ENCODE data around the gene SLC7A9.
"Not testable (repeated sequence)": the region's sequence is repeated elsewhere in the genome, so short reads cannot be mapped to it uniquely, and the experiment has no call there.

The SLC7A9 gene

DNA sequence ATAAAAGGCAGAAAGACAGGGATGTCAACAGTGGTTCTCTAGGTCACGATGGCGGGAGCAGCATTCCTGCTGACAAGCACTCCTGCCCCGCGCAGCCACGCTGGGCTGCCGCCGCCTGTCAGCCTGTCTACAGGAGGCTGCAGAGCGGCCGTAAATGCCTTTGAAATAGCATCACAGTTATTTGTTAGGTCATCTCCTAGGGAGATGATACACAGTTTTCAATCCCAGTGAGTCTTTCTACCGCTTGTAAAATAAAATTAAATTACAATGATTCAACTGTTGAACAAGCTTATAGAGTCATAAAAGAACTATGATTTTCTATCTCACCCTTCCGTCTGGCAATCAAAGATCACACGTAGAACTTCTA, 7.3 kb upstream of the SLC7A9 start:
- no peak for TF ChIP-seq POLR2A (IDR thresholded peaks at IDR 0.05; ENCODE audit: low read depth, low read length)
- FAIRE-seq (peak; percentile 52), DNase-seq (ENCODE audit: insufficient read length, low spot score) (peak; percentile 91)

DNA sequence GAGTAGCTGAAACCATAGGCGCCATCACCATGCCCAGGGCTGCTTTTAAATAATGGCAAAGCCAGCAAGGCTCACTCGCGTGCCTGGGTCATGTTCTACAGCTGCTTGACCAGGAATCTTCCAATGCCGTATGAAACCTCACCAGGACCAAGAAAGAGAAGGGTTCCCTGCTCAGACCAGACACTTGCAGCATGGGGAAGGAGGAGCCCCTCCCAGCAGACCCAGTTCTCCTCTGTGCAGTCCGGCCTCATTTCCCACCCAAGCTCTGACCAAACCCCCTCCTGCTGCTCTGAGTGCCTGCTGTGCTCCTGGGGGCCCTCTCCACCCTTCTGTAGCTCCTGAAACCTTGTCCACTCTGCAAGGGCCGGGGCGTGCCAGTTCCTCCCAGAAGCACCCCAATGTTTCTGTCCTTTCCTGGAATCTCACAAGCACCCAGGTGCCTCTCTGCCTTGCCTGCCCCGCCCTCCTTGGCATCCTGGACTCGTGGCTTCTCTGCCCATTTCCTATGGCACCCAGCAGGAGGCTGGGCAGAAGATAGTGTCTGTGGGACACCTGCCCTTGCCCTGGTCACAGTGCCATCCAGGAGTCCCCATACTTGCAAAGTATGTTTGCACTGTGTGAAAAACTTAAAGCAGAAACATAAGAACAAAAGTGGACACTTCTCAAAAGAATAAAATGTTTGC, 6.8 kb upstream of the SLC7A9 start:
- TF ChIP-seq POLR2A (IDR thresholded peaks at IDR 0.05; ENCODE audit: low read depth, low read length), result no peak
- DNase-seq (ENCODE audit: insufficient read length, low spot score) (peak; percentile 52), FAIRE-seq (no peak)

DNA sequence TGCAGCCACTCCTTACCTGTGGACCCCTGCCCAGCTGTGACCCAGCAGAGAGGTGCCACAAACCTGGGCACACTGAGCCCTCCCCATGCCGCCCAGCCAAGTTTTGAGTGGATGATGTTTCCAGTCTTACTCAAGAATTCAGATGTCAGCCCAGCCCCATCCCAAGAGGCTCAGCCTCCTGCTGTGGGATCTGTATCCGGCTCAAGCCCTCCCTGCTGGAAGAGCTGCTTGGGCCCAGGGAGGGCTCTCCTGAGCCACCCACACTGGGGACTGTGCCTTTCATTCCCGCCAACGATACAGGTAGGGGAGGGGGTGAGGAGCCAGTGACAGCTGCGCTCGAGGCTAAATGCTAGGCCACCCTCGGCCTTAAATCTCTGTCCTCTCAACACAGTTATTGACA, 5.9 kb upstream of the SLC7A9 start:
- no peak for FAIRE-seq
- no peak for DNase-seq (ENCODE audit: insufficient read length, low spot score)
- no peak for TF ChIP-seq POLR2A (IDR thresholded peaks at IDR 0.05; ENCODE audit: low read depth, low read length)

DNA sequence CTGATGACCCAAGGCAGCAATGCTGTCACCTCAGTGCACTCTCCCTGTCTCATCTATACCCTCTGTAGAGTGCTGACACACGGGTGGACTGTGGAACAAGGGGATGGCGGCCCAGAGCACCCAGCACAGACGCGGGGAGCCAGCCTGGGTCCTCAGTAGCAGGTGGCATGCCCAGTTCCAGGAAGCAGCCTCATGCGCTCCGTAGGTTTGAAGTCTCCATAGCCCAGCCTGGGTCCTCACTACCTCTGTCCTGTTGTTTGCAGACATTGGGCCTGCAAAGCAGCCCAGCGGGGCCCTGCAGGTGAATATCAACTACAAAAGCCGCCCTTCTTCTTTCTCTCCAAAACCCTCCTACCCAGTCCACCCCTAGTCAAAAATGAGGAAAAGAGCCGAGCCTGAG, 5.0 kb upstream of the SLC7A9 start:
- no peak for FAIRE-seq
- no peak for TF ChIP-seq POLR2A (IDR thresholded peaks at IDR 0.05; ENCODE audit: low read depth, low read length)
- no peak for DNase-seq (ENCODE audit: insufficient read length, low spot score)

DNA sequence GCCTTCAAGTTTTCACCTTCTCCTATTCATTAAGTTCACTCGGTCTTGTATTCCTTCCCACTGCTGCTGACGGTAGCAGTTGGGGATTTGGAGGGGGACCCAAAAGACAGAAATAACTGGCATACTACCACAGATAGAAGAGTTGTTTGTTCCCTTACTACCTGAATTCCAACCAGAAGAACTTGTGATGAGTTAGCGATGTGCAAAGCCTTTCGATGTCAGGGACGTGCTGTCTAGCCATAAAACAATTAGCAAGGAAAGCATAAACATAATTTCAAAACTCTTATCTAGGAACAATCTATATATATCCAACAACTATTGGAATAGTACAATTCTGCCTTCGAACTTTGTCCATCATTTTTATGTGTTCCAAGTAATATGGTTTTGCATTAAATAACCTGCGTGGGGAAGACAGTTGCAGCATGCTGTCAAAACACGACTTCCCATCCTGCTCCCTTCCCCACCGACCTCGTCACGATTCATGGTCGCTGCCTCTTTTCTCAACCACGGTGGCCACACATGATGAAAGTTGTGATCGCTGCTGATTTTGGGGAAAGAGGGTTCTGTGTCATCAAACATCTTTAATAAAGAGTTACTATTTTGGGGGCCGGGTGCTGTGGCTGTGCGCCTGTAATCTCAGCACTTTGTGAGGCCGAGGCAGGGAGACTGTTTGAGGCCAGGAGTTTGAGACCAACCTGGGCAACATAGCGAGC, 3.8 kb upstream of the SLC7A9 start:
- no peak for TF ChIP-seq POLR2A (IDR thresholded peaks at IDR 0.05; ENCODE audit: low read depth, low read length)
- DNase-seq (ENCODE audit: insufficient read length, low spot score), result no peak
- no peak for FAIRE-seq

DNA sequence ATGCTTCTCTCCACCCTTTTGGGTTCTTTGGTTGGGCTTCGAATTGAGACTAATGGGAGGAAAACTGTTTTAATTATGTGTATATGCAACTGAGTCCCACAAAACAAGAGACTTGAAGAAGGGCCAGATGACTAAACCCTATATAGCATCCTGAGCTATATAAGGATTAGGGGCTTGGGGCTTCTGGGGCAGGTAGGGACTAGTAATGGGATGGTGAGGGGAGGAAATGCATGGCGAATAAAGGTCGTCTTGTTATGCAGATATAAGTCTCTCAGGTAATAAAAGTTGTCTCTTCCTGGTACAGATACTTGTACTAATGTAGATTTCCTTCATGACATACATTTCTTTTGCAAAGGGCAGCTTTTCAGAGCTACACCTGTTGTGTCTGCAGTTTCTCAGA, 2.8 kb upstream of the SLC7A9 start:
- no peak for TF ChIP-seq POLR2A (IDR thresholded peaks at IDR 0.05; ENCODE audit: low read depth, low read length)
- DNase-seq (ENCODE audit: insufficient read length, low spot score) (no peak), FAIRE-seq (no peak)

DNA sequence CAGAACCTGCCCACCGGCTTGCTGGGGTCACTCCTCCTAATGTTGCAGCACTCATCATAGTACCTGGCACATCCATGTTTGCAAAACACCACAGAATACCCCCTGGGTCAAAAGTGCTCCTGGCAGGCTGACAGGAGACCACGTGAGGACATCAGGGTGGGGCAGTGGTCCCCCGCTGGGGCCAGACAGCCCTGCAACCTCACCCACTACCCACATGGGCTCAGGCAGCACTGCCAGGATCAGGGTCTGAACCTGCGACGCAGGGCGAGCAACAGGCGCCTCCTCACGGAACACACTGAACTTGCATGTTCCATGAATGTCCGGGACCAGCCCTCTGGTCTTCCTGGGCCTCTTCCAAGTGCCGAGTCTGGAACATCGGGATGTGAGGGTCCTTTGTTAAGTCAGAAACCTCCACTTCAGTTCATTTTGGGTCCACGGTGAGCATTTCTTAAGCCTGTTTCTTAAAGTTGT, 1.4 kb upstream of the SLC7A9 start:
- no peak for FAIRE-seq
- TF ChIP-seq POLR2A (IDR thresholded peaks at IDR 0.05; ENCODE audit: low read depth, low read length), result no peak
- no peak for DNase-seq (ENCODE audit: insufficient read length, low spot score)

DNA sequence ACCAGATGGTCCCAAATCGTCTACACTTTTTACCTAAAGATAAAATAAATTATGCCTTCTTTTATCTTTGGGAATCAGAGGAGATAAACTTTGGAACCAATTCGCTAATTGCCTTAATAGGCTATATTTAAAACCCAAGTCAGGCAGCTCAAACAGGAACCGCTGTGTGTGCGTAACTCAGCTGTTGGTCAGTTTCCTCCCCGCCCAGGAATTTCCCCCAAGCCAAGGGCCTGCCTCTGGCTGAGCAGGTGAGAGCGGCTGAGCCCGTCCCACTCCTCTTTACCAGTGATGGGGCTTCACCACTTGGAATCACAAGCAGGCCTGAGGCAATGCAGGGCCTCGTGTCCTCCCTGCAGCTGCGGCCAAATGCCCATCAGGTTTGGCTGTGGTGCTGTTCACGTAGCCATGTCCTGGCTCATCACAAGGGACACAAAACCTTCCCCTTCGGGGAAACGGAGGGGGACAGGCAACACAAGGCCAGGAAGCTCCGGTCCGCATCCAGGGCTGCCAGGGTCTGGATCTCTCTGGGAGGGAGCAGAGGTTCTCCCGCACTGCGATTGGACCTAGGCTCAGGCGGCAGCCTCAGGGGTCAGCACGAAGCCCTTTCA, 503 bp upstream of the SLC7A9 start:
- FAIRE-seq, result no peak
- DNase-seq (ENCODE audit: insufficient read length, low spot score), result no peak
- TF ChIP-seq POLR2A (IDR thresholded peaks at IDR 0.05; ENCODE audit: low read depth, low read length), result no peak

DNA sequence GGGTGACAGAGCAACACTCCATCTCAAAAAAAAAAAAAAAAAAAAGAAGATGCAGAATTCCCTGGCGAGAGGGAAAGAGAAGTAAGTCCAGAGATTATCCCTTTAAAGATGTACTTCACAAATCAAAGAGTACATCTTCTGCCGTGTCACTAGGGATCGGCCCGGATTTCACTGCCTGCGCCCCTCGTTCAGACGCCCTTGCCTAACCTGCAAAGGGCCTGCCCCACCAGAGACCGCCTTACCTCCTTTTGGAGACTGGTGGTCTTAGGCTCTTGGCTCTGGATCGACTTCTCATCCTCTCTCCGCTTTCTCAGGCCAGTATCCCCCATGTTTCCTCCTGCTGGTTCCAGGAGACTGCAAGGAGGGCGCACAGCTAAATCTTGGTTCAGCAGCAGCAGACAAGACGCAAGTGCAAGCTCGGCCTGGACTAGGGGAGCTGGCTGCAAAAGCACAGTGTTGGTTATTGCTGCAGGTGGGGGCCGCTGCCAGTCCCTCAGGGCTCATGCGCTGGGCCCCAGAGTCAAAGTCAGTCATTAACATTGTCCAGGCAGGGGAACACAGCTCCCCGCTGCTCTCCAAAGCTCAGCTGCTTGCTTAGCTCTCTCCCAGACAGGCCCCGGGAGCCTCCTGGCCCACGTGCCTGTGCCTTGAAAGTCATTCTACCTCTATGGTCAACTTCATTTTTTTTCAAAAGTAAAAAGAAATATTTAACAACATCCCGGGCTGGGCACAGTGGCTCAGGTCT, 1.2 kb downstream of the SLC7A9 start:
- DNase-seq (ENCODE audit: insufficient read length, low spot score) (no peak), FAIRE-seq (no peak)
- no peak for TF ChIP-seq POLR2A (IDR thresholded peaks at IDR 0.05; ENCODE audit: low read depth, low read length)

DNA sequence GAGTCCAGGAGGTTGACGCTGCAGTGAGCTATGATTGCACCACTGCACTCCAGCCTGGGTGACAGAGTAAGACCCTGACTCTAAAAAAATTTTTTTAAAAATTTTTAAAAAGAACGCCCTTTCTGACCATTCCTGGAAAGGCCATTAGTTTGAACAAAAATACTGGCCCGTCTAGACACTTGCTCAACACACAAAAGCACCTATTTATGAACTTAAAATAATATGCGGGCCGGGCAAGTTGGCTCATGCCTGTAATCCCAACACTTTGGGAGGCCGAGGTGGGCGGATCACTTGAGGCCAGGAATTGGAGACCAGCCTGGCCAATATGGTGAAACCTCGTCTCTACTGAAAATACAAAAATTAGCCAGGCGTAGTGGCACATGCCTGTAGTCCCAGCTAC, 2.1 kb downstream of the SLC7A9 start:
- not testable (repeated sequence) for DNase-seq (ENCODE audit: insufficient read length, low spot score); FAIRE-seq

DNA sequence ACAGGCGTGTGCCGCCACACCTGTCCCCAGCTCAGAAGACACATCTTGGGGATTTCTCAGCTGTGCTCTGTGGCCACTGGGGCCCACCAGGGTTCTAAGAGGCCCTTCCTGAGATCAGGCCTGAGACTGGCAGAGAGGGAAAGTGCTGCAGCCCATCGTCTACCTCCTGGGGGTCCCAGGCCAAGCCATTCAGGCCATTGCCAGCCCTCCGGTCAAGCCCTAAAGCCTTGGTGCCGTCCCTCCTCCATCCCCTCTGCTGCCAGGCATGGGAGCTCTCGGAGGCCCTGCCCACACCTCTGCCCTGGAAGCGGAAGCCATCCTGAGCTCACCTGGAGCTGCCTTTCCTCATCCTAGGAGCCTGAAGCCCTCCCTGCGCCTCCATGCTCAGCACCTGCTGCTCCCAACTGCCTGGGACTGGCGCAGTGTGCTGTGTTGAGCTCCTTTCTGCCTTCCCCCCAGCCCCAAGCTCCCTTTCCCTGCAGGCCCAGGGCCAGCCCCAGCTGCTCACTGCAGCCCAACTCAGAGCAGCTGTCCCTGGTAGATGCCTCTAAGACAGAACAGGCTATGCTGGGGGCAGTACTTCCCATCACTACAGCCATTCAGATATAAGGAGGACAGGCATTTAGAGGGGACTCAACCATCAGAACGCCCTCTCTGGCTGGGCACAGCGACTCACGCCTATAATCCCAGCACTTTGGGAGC, 2.9 kb downstream of the SLC7A9 start:
- TF ChIP-seq POLR2A (IDR thresholded peaks at IDR 0.05; ENCODE audit: low read depth, low read length), result no peak
- no peak for FAIRE-seq
- DNase-seq (ENCODE audit: insufficient read length, low spot score), result no peak

DNA sequence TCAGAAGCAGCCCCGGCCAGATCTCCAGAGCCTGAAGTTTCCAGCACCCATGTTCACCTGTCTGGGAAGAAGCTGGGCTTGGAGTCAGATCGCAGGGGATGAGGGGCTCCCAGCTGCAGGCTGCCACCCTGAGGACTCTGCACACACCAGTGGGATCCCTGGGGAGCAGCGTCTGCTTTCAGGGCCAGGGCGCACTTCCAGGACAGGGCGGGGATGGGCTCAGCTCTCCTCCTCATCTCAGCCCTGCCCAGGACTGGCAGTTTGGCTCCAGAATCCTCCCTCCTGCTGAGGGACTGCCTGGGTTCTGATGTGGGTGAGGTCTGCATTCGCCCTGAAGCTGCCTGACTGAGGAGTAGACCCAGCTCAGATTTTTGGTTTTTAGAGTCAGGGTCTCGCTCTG, 3.5 kb downstream of the SLC7A9 start:
- TF ChIP-seq POLR2A (IDR thresholded peaks at IDR 0.05; ENCODE audit: low read depth, low read length), result no peak
- FAIRE-seq, result no peak
- DNase-seq (ENCODE audit: insufficient read length, low spot score), result no peak

DNA sequence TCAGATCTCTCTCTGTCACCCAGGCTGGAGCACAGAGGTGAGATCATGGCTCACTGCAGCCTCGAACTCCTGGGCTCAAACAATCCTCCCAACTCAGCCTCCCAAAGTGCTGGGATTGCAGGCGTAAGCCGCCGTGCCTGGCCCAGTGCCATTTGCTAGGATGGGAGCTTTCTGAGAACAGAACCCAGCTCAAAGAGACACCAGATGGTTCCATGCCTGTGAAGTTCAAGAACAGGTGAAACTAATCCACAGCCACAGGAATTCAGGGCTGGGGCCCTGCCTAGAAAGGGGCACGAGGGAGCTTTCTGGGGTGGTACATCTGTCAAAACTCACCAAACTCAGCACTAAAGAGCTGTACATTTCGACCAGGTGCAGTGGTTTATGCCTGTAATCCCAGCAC, 4.2 kb downstream of the SLC7A9 start:
- no peak for DNase-seq (ENCODE audit: insufficient read length, low spot score)
- FAIRE-seq, result no peak
- TF ChIP-seq POLR2A (IDR thresholded peaks at IDR 0.05; ENCODE audit: low read depth, low read length), result no peak
